Activated T-helper 9 cell treated with anti-CD3 and anti-CD28 coated beads, Interleukin-2, amount 50 U/mL, for 16 hours (primary cell): ENCODE results near the gene GLTP.

Experiments
- DNase-seq: peaks from one replicate; pipeline ENCODE4 v3.0.0-alpha.2; 2020; ENCODE audit warnings: low read depth

Gene GLTP

DNA sequence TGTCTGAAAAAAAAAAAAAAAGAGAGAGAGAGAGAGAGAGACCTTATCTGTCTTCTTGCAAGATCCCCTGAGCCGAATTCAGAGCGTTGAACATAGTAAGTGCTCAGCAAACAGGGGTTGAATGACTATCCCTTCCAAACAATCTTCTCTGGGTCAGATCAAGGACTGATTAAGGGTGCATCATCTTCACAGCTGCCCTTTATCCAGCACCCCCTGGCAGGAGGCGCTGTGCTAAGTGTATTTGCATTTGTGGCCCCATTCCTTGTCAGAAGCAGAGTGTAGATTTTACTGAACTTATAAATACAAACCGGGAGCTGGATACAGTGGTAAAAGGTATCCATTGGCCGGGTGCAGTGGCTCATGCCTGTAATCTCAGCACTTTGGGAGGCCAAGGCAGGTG, 38.3 kb downstream of the GLTP start:
- no peak for DNase-seq

DNA sequence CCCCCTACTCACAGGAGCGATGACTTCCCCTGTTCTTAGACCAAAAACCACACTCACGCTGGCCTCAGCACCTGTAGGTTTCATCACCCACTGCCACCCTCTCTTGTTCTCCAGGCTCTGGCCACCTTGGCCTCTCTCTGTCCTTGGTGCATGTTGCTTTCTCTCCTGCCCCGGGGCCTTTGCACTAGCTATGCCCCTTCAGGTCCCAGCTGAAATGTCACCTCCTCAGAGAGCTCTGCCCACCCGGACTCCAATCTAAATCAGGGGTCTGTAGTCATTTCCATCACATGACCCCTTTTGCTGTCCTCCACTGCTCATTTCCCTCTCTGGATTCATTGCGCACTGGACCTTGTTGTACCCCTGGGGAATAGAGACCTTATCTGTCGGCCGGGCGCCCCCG, 39.0 kb downstream of the GLTP start:
- DNase-seq: no peak

- no peak for DNase-seq
Measured at GRCh38 chr12:109840305-109841074, 39.9 kb downstream of the GLTP start.

GRCh38 chr12:109839444-109839843, 40.9 kb downstream of the GLTP start:
- no peak for DNase-seq

DNA sequence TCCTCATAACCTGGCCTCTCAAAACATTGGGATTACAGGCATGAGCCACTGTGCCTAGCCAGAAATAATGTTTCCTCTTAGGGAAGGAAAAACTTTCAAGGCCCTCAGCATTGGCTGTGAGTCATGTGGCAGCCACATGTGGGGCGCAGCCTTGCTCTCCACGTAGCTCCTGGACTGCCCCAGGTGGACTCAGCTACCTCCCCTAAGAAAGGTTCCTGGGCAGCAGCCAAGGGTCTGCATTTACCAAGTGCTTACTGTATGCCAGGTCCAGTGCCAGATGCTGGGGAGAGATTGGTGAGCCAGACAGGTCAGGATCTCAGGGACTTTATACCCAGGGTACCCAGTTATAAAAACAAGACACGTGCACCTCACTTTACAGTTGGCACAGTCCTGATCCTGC, 43.4 kb downstream of the GLTP start:
- DNase-seq: no peak

DNA sequence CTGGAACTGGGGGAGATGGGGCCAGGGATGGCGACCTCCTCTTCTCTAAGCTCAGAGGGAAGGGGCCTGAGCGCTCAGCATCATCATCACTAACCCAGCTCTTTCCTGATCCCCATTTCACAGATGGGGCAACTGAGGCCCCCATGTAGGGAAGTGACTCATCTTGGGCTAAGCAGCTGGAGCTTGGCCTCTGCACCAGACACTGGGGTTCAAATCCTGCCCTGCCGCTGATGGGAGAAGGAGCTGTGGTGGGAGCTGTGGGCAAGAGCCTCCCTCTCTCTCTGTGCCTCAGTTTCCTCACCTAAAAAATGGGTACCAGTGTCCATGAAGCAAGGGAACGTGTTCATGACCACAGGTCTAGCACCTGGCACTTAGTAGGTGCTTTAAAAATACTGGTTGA, 44.5 kb downstream of the GLTP start:
- no peak for DNase-seq

GRCh38 chr12:109833307-109834189, 46.8 kb downstream of the GLTP start, which contains the start of gene TRPV4:
TSS of gene TRPV4 (minus strand) at chr12:109833398. CDS start at chr12:109814796, 18,602 bp downstream.
- DNase-seq: no peak

DNA sequence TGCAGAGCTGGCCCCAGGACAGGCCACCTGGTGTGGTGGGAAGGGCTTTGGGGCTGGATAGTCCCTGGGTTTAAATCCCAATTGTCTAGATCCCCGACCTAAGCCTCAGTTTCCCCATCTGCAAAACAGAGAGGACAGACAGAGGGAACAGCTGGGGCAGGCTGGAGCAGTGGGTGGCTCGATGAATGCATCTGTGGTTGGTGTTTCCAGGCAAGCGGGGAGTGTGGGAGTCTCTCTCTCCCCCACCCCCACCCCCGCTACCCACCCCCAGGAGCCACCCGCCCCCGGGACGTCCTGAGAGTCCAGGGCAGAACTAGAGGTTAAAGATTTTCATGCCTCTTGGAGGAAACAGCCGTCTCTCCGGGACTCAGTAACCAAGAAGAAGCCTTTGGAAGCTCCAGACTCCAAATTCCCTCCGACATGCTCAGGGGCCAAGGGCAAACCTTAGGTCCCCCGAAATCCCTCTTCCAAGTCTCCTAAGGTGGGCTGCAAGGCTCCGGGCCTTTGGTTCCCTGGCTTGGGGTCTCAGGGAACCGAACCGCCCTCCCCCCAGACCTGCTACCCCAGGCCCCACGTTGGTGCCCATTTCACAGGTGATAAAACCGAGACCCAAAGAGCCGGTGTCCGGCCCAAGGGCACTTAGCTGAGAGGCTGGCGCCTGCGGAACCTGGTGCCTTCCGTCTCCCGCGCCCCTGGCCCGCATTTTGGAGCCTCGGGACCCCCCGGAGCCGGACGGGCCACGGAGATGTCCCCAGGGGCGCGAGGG, 47.6 kb downstream of the GLTP start:
- DNase-seq: no peak

GRCh38 chr12:109831929-109832328, 48.4 kb downstream of the GLTP start:
- DNase-seq: no peak

GRCh38 chr12:109831365-109831764, 49.0 kb downstream of the GLTP start:
- DNase-seq: no peak

DNA sequence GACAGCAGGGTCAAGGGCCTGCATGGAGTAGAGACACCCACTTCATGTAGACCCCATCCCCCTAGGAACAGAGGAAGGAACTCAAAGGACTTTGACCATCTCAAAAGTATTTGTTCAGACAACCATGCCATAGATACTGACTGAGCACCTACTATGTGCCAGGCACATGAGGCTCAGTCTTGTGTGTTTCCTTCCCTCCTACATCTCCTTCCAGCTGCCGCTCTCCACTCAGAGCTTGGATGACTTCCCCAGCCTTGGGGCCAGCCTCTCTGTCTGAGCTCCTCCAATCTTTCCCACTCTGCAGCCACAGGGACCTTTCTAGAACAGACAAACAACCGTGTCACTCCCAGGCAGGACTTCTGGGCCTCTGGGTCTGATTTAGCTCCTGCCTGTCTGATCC, 49.6 kb downstream of the GLTP start:
- DNase-seq: no peak

DNA sequence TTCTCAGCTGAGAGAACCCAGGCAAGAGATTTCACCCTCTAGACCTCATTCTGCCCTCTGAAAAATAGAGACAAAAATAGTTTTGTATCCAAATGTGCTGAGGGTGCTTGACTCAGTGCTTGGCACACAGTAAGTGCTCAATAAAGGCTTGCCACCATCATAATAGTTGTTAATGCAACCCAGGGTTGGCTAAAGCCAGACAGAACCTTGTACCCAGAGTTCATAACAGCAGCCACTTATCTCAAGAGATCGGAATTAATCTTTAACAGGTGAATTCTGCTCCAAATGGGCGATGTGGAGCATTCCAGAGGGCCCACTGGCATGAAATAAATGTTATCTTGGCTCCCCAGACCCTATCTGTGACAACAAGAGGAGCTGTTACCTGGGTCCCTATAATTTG, 50.1 kb downstream of the GLTP start:
- no peak for DNase-seq

GRCh38 chr12:109829667-109830066, 50.7 kb downstream of the GLTP start:
- DNase-seq: no peak

GRCh38 chr12:109828754-109829511, 51.4 kb downstream of the GLTP start:
- no peak for DNase-seq

GRCh38 chr12:109827566-109828550, 52.5 kb downstream of the GLTP start:
- DNase-seq: no peak

DNA sequence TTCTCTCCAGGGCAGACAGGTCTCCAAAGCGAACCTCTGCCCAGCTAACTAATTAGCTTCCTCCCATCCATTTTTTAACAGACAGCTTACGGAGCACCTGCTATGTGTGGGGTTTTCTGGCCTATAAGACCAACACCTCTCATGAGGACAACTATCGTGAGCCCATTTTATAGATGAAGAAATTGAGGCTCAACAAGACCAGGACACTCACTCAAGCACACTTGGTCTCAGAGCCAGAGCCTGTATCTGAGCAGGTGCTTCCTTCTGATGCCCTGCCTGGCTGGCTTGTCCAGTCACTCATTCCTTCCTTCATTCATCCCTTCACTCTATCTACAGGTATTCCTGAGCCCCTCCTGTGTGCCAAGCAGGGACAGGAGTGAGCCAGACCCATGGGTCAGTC, 53.3 kb downstream of the GLTP start:
- DNase-seq: no peak

DNA sequence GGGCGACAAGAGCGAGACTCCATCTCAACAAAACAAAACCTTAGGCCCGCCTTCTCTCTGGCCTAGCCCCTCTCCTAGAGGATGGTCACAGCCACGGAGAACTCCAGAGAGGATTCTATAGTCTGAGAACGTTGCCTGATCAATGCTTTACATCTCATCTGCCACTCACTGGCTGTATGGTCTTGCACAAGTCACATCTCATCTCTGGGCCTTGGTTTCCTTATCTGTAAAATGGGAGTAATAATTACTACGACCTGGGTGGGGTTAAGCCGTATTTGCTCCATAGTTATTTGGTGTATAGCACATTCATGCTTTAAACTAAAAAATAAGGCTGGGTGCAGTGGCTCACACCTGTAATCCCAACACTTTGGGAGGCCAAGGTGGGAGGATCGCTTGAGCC, 55.6 kb downstream of the GLTP start:
- no peak for DNase-seq

GRCh38 chr12:109822951-109823411, 57.4 kb downstream of the GLTP start:
- no peak for DNase-seq

GRCh38 chr12:109822416-109822815, 57.9 kb downstream of the GLTP start:
- DNase-seq: no peak

- DNase-seq: no peak
Measured at GRCh38 chr12:109821968-109822367, 58.4 kb downstream of the GLTP start.
